SJCRH30 (cell line): ENCODE data around the gene PFKL. TPM values are rescaled to one million over a fixed set of nuclear protein-coding genes. Genes with fewer than 3 reads are reported as not detected.
"Not testable (repeated sequence)": the region's sequence is repeated elsewhere in the genome, so short reads cannot be mapped to it uniquely, and the experiment has no call there.

ENCODE experiments used
- DNase-seq, 2 experiments: peaks; one replicate each; pipeline ENCODE4 v3.0.0-alpha.2; 2015 to 2020
- H3K27ac ChIP-seq: fragments of 250-450 bp; sonication (Bioruptor Pico); 2 replicates; pipeline ENCODE4 v1.5.1; 2020; ENCODE audit warnings: mild to moderate bottlenecking, moderate library complexity
- H3K27me3 ChIP-seq: fragments of 250-450 bp; sonication (Bioruptor Pico); 2 replicates; pipeline ENCODE4 v1.5.1; 2020; ENCODE audit warnings: mild to moderate bottlenecking, moderate library complexity
- H3K36me3 ChIP-seq: fragments of 250-450 bp; sonication (Bioruptor Pico); 2 replicates; pipeline ENCODE4 v1.5.1; 2020; ENCODE audit warnings: mild to moderate bottlenecking, moderate library complexity
- H3K4me1 ChIP-seq: fragments of 250-450 bp; sonication (Bioruptor Pico); 2 replicates; pipeline ENCODE4 v1.5.1; 2020; ENCODE audit warnings: mild to moderate bottlenecking, moderate library complexity
- H3K4me3 ChIP-seq: fragments of 250-450 bp; sonication (Bioruptor Pico); 2 replicates; pipeline ENCODE4 v1.5.1; 2020; ENCODE audit warnings: mild to moderate bottlenecking, moderate library complexity
- H3K9me3 ChIP-seq: fragments of 250-450 bp; sonication (Bioruptor Pico); replicated peaks from 2 replicates; pipeline ENCODE4 v1.5.1; 2020; ENCODE audit warnings: mild to moderate bottlenecking, moderate library complexity
- total RNA-seq: library from RNA; depleted of rRNA; stranded (reverse); fragments of >200 nt; shearing (Covaris generic); gene quantifications from 2 replicates; pipeline ENCODE4 v1.2.3, GENCODE V29; 2014

PFKL gene
- total RNA-seq, 1 experiment from 2014 or later = 50.7 TPM

DNA sequence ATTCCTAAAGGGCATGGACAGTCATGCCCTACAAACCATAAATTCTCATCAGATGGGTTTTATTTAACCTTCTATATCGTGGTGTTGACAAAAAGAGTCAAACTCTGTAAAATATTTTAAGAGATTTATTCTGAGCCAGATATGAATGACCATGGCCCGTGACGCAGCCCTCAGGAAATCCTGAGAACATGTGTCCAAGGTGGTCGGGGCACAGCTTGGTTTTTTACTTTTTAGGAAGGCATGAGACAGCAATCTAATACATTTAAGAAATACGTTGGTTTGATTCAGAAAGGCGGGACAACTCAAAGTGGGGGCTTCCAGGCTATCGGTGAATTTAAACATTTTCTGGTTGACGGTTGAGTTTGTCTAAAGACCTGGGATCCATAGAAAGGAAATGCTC, 43.1 kb downstream of the PFKL start:
- not testable (repeated sequence) for H3K9me3 ChIP-seq, H3K36me3 ChIP-seq, H3K4me3 ChIP-seq, H3K27me3 ChIP-seq, H3K27ac ChIP-seq, H3K4me1 ChIP-seq, DNase-seq

DNA sequence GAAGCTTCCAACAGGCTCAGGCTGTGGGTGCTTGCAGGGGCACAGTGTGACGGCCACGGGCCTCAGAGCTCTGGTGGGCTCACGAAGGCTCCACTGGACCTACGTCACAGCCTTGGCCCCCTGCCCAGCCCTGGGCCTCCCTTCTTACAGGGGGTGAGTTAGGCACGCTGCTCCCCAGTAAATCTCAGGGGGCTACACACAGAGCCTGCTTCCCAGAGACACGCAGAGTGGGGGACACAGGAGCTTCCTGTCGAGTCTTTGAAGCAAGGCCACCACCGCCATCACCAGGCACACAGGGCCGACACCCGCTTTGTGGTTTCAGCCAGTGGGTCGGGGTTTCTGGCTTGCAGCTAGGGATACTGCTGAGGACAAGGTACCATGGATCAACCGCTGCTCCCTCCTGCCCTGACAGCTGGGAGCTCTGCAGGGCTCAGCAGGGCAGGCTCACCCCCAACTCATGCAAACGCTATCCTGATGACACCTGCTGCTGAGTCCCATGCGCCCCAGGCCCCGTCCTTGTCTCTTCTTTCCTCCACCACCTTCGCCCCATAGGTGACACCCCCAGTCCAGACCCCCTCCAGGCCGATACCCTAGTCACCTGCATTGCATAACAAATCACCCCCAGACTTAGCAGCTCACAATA, 44.8 kb downstream of the PFKL start:
- DNase-seq = no peak
- H3K9me3 ChIP-seq = no peaks in the 10 kb centered on the region
- H3K27ac ChIP-seq = no peak overlapping the region
- no peaks in the 10 kb centered on the region for H3K36me3 ChIP-seq
- H3K27me3 ChIP-seq = no peaks in the 10 kb centered on the region
- peaks cover 6% of the 10 kb centered on the region; the same call in 1 of the 2 replicates for H3K4me1 ChIP-seq
- no peak overlapping the region for H3K4me3 ChIP-seq

DNA sequence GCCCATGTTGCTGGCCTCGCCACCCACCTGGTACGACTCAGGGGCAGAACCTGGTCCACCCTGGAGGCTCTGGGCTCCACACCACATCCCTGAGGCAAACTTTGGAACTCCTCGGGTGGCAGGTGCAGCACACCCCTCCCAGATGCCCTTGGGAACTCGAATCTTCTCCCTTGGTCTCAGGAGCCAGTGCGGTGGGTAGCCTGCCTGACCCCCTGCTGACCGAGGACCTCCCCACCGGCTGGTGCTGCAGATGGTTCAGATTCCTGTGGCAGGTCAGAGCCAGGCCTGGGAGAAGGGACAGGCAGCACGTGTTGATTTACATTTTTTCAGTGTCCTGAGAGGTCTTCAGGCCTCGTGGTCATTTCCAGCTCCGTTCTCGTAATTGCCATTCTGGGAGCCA, 45.6 kb downstream of the PFKL start:
- no peak for DNase-seq
- Histone ChIP-seq H3K4me1 (peaks cover 4% of the 10 kb centered on the region; the same call in 1 of the 2 replicates), H3K4me3 (no peak overlapping the region), H3K9me3 (no peaks in the 10 kb centered on the region), H3K27me3 (no peaks in the 10 kb centered on the region), H3K27ac (no peak overlapping the region), H3K36me3 (no peaks in the 10 kb centered on the region)

DNA sequence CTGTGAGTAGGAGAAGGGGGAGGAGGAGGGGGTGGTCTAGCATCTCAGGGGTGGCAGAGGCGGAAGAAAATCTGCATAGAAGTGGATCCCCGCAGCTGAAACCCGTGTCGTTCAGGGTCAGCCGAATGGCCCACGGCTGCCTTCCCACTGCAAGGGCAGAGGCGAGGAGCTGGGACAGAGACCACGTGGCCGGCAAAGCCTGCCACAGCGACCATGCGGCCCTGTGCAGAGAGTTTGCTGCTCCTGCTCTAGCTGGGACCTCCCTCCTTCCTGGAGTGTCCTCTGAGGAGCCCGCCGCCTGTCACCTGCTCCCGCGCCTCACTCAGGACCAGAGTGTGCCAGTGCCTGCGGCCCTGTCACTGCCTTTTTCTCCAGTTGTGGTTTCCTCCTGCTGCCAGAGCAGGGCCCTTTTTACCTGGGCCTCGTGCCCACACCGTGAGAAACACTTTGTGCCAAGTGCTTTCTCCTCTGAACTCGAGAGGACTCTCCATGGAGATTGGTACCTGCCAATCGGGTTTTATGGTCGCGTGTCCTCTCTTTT, 48.1 kb downstream of the PFKL start:
- H3K27ac ChIP-seq = no peak overlapping the region
- DNase-seq = peak; percentile 55 to 68
- no peaks in the 10 kb centered on the region for H3K9me3 ChIP-seq
- H3K27me3 ChIP-seq = no peaks in the 10 kb centered on the region
- H3K4me1 ChIP-seq = 0 out of 2 replicates have a peak, but pooled peaks cover 3% of the 10 kb centered on the region
- H3K4me3 ChIP-seq = no peak overlapping the region
- H3K36me3 ChIP-seq = no peaks in the 10 kb centered on the region

DNA sequence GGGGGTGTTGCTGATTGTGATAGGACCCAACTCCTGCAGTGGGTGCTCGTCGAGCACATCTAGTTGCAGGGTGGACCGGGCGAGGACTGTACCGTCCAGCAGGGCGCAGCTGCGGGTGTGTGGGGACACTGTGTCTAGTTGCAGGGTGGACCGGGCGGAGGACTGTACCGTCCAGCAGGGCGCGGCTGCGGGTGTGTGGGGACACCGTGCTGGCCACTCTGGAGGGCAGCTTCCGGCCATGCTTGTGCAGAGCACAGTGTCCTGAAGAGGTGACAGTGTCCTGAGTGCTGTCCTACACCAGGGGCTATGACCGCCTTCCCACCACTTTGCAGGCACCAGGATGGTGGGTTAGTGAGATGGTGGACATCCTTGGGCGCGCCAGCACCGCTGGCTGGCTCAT, 49.0 kb downstream of the PFKL start:
- Histone ChIP-seq H3K27ac (no peak overlapping the region), H3K36me3 (no peaks in the 10 kb centered on the region), H3K4me1 (0 out of 2 replicates have a peak, but pooled peaks cover 3% of the 10 kb centered on the region), H3K9me3 (no peaks in the 10 kb centered on the region), H3K4me3 (no peak overlapping the region), H3K27me3 (no peaks in the 10 kb centered on the region)
- DNase-seq = no peak

DNA sequence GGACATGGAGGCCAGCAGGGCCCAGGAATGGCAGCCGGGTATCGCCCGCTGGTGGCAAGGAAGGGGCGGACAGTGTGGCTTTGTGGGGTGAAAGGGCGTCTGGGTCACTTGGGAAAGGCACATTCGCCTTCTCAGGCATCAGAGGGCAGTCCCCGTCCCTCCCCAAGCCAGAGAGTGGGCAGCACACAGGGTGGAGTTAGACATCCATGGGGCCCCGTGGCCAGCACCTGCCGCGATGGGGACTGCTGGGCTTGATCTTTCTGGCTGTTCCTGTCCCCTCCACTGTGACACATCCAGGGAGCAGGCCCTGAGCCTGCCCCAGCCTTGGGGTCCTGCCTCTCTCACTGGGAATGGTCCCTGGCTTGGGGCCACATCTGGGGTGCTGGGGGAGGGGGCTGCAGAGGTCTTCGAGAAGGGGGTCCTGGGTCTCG, 49.6 kb downstream of the PFKL start:
- no peaks in the 10 kb centered on the region for H3K36me3 ChIP-seq
- H3K4me3 ChIP-seq = no peak overlapping the region
- H3K27me3 ChIP-seq = no peaks in the 10 kb centered on the region
- H3K9me3 ChIP-seq = no peaks in the 10 kb centered on the region
- DNase-seq = no peak
- H3K4me1 ChIP-seq = 0 out of 2 replicates have a peak, but pooled peaks cover 3% of the 10 kb centered on the region
- H3K27ac ChIP-seq = no peak overlapping the region

DNA sequence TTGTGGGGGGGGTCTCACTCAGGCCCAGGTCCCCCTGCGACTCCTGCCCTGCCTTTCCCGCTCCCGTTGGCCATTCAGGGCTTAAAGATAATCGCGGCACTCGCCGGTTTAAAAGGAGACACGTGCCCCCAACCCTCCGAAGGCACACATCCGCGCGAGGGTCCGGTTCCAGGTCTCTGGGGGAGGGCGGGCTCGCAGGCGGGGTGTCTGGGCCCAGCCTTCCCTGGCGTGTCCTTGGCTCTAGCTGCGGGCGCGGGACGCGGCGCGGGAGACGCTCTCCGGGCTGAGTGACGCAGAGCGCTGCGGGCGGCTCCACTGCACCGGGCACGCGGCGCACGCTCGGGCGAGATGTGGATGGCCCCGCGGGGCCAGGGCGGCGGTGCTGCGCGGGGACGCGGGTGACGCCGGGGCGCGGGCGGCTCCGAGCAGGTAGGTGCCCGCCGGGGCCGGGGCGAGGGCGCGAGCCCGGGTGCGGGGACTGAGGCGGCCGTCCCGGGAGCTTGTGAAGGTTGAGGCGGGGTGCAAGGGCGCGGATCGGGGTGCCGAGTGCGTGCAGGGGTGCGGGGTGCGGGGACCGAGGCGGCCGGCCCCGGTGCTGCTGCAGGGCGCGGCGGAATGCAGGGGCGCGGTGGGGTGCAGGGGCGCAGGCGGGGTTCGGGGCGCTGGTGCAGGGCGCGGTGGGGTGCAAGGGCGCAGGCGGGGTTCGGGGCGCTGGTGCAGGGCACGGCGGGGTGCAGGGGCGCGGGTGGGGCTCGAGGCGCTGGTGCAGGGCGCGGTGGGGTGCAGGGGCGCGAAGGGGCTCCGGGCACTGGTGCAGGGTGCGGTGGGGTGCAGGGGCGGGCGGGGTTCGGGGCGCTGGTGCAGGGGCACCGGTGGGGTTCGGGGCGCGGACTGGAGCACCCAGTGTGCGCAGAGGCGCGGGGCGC, 50.3 kb downstream of the PFKL start:
- peaks cover 7% of the 10 kb centered on the region for H3K4me1 ChIP-seq
- no peak overlapping the region for H3K4me3 ChIP-seq
- no peaks in the 10 kb centered on the region for H3K27me3 ChIP-seq
- no peaks in the 10 kb centered on the region for H3K36me3 ChIP-seq
- no peak overlapping the region for H3K27ac ChIP-seq
- H3K9me3 ChIP-seq = no peaks in the 10 kb centered on the region
- no peak for DNase-seq

DNA sequence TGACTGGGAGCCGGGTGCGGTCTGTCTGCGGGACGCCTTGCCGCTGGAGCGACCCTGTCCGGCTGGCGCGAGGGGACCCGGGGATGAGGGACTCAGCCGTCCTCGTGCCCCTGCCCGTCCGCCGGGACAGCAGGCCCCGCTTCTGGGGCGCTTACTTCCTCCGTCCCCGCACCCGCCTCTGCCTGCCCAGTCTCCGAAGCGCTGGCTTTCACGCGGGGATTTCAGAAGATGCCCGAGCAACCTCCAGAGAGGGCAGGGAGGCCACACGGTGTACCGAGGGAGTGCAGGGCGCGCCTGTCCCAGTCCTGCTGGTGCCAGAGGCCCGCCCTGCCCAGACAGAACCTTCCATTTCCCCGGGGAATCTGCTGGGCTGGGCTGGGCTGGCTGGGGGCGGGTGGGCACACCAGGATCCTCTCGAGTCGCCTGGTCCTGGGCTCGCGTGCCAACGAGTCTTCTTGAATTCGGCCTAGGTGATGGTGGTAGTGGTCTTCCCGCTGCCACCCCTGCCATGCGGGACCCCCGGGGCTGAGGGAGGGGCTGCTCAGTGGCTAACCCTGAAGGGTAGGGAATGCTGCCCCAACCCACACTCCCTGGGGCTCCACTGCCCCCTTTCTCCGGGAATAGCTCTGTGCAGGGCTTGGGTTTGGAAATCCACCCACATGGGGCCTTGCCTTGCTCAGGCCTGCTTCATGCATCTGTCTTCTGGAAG, 51.1 kb downstream of the PFKL start:
- Histone ChIP-seq H3K27ac (no peak overlapping the region), H3K36me3 (no peaks in the 10 kb centered on the region), H3K9me3 (no peaks in the 10 kb centered on the region), H3K27me3 (no peaks in the 10 kb centered on the region), H3K4me1 (peaks cover 11% of the 10 kb centered on the region), H3K4me3 (no peak overlapping the region)
- DNase-seq = no peak

DNA sequence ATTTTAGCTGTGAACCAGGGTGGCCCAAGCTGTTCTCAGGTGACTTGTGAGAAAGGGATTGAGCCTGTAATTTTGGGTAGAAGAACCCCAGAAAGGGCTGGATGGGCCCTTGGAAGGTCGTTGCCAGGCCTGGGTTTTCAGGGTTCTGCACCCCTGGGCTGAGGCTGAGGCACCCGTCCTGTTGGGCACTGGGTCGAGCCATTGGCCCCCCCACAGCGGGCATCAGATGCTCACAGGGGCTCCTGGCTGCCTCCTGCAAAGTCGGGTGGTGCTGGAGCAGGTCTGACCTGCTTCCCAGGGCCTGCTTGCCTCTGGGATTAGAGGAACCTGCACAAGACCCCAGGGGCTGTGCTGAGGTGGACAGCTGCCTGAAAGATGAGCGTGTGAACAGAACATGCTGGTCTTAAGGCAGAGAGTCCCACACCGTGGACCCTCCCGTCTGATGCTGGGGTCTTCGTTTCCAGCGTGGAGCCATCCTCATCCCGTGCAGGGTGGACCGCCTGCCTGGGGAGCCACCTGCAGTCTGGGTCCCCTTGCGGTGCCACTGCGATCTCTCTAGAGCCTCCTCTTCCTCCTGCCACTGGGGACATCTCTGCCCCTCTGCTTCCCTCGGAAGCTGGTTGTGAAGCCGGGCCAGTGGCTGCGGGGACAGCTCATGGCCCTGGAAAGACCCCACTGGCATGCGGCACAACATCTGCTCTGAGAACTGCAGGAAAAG, 51.8 kb downstream of the PFKL start:
- no peaks in the 10 kb centered on the region for H3K36me3 ChIP-seq
- no peak overlapping the region for H3K27ac ChIP-seq
- DNase-seq = no peak
- H3K4me1 ChIP-seq = peaks cover 11% of the 10 kb centered on the region
- H3K27me3 ChIP-seq = no peaks in the 10 kb centered on the region
- no peak overlapping the region for H3K4me3 ChIP-seq
- no peaks in the 10 kb centered on the region for H3K9me3 ChIP-seq

DNA sequence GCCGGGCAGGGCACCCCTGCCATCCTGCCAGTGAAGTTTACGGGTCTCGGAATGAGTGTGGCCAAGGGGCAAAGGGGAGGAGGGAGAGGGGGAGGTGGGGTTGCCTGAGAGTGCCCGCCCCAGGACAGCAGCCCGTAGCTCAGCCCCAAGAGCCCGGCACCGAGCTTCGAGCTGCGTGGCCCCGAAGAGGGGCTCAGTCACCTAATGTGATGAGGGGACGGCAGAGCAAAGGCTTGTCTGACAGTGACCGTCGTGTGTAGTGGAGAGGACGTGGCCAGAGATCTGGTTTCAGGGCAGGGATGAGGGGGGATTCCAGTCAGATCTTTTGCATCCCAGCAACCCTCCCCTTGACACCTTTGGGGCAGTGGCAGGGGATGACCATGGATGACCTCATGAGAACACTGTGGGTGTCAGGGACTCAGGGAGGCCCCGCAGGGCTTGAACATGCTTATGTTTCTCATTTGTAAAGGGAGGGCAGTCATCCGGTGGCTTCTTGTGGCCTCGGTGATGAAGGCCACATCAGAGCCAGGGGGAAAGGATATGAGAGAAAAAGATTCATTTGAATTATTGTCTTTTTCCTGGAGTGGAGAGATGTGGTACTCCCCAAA, 52.5 kb downstream of the PFKL start:
- Histone ChIP-seq H3K9me3 (no peaks in the 10 kb centered on the region), H3K27ac (no peak overlapping the region), H3K4me3 (no peak overlapping the region), H3K36me3 (no peaks in the 10 kb centered on the region), H3K4me1 (peaks cover 11% of the 10 kb centered on the region), H3K27me3 (no peaks in the 10 kb centered on the region)
- no peak for DNase-seq

DNA sequence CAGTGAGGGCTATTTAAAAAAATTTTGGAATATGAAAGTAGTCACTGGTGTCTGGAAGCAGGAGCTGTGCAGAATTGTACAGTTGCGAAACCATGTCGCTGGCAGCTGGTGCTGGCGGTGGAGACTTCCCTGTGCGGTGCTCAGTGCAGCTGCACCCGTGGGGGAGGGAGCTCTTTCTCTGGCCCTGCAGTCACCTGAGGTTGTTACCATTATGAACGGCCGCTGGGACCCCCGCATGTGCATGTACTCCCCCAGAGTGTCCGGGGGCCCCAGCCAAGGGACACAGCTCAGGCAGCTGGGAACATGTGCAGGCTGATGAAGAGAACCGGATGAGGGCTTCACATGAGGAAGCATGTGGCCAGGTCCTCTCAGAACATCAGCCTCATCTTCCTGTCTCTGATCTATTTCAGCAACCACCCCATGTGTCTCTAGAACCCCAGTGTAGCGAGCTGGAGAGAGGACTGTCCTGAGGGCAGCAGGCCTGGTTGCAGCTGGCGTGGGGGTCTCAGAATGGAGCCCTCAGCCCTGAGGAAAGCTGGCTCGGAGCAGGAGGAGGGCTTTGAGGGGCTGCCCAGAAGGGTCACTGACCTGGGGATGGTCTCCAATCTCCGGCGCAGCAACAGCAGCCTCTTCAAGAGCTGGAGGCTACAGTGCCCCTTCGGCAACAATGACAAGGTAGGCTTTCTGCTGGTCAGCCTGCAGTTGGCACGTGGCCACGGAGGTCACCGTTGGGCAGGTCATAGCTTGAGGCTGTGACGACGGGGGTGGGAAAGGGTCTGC, 53.5 kb downstream of the PFKL start, which contains the start of gene TRPM2:
TRPM2 (plus strand) TSS at position 431 of the 780 bp plus-strand sequence; CDS start at position 511, 80 bp downstream.
- Histone ChIP-seq H3K27me3 (no peaks in the 10 kb centered on the region), H3K9me3 (no peaks in the 10 kb centered on the region), H3K4me1 (peaks cover 8% of the 10 kb centered on the region), H3K27ac (no peak within 1 kb of the TSS), H3K36me3 (no peaks in the 10 kb centered on the region), H3K4me3 (no peak within 1 kb of the TSS)
- no peak for DNase-seq

DNA sequence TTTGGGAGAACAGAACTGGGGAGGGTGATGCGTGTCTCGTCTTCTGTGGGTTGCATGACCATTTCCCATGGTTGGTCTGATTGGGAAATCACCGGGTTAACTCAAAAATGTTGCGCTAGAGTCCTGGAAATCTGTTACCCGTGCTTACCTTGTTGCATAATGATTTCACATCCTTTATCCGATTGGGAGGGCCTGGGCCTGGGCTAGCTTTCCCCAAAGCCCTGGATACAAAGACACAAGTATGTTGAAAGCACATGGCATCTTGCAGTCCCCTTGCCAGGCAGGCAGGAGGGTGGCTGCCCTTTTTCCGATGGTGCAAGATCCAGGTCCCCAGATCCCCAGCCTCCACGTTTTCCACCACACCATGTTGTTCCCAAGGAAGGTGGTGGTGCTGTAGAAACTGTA, 54.1 kb downstream of the PFKL start:
- H3K9me3 ChIP-seq = no peaks in the 10 kb centered on the region
- H3K27ac ChIP-seq = no peak overlapping the region
- no peak overlapping the region for H3K4me3 ChIP-seq
- H3K4me1 ChIP-seq = peaks cover 8% of the 10 kb centered on the region
- no peaks in the 10 kb centered on the region for H3K36me3 ChIP-seq
- H3K27me3 ChIP-seq = no peaks in the 10 kb centered on the region
- no peak for DNase-seq
